NCI-H1694 (cell line): ENCODE measurements around the gene MYT1.
"Not testable (repeated sequence)": the region's sequence is repeated elsewhere in the genome, so short reads cannot be mapped to it uniquely, and the experiment has no call there.

Experiments
- DNase-seq: peaks from one replicate; lab custom pipeline; 2025; lab: John Stamatoyannopoulos, UW

The MYT1 gene

GRCh38 chr20:64232794-64233193 lies 68.5 kb downstream of the MYT1 start:
- DNase-seq = no peak

GRCh38 chr20:64233725-64234124 lies 69.5 kb downstream of the MYT1 start:
- DNase-seq = no peak

GRCh38 chr20:64234291-64234791 lies 70.1 kb downstream of the MYT1 start:
- no peak for DNase-seq

GRCh38 chr20:64234921-64235565 lies 70.8 kb downstream of the MYT1 start:
- DNase-seq = not testable (repeated sequence)

- no peak for DNase-seq
These were observed 72.2 kb downstream of the MYT1 start for GRCh38 chr20:64236137-64237088.

GRCh38 chr20:64237316-64237715 lies 73.1 kb downstream of the MYT1 start:
- no peak for DNase-seq

- DNase-seq = no peak
These were observed 74.0 kb downstream of the MYT1 start for GRCh38 chr20:64238115-64238825.

- DNase-seq = no peak
These were observed 74.7 kb downstream of the MYT1 start for GRCh38 chr20:64238851-64239387.

GRCh38 chr20:64239449-64240242 lies 75.4 kb downstream of the MYT1 start:
- no peak for DNase-seq

- no peak for DNase-seq
These were observed 76.2 kb downstream of the MYT1 start for GRCh38 chr20:64240243-64241015.

- DNase-seq = no peak
These were observed 76.8 kb downstream of the MYT1 start for GRCh38 chr20:64241061-64241460.

- DNase-seq = no peak
These were observed 77.9 kb downstream of the MYT1 start for GRCh38 chr20:64242003-64242796.

- DNase-seq = no peak
These were observed 78.7 kb downstream of the MYT1 start for GRCh38 chr20:64242797-64243475.

- DNase-seq = no peak
These were observed 80.1 kb downstream of the MYT1 start for GRCh38 chr20:64244281-64244805.

GRCh38 chr20:64244870-64245603 lies 80.8 kb downstream of the MYT1 start:
- no peak for DNase-seq

GRCh38 chr20:64245746-64246595 lies 81.7 kb downstream of the MYT1 start:
- DNase-seq = no peak

GRCh38 chr20:64246616-64247306 lies 82.5 kb downstream of the MYT1 start:
- no peak for DNase-seq
